Thyroid gland (tissue), 4 donors: ENCODE results near the gene RAP1GAP.

ENCODE experiments used
- POLR2A ChIP-seq, 2 donors: fragments of 450-650 bp; IDR thresholded peaks; one replicate each; pipeline ENCODE4 v1.6.1; 2017; ENCODE audit warnings: antibody characterized with exemption in 2 of 2, mild to moderate bottlenecking in 2 of 2, moderate library complexity in 1 of 2
- TF ChIP-seq, protein P1 (sequence below), 6 experiments: fragments of 200-600 bp in 3 of 6; fragments of 450-650 bp in 3 of 6; sonication (generic) in 3 of 6; IDR thresholded peaks; one replicate each; pipeline ENCODE4 v1.5.1; 2016 to 2019; ENCODE audit warnings: antibody characterized with exemption in 6 of 6, mild to moderate bottlenecking in 2 of 6, inconsistent platforms in 1 of 6, moderate library complexity in 1 of 6

DNA sequence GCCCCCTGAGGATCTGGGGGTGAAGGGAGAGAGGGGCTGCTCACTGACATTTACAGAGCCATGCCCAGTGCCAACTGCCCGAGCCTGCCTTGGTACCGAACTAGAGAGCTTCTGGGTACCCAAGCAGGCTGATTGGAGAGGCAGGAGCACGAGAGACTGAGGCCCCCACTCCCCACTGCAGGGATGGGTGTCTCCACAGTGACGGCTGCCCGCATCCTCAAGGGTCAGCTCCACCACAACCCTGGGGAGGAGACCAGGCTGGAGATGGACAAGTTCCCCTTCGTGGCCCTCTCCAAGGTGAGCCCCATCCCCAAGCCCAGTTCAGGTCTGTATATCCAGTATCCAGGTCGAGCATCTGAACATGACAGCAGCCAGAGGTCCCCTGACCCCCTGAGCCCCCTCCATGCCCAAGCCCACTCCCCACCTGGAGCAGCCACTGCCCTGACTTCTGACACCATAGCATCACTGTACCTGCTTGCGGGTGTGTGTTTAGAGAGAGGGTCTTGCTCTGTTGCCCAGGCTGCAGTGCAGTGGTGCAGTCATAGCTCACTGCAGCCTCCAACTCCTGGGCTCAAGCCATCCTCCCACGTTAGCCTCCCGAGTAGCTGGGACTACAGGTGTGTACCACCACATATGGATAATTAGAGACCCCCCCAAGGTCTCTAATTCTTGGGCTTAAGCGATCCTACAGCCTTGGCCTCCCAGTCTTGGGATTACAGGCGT, 108.1 kb downstream of the RAP1GAP start:
- TF ChIP-seq, protein P1, sequence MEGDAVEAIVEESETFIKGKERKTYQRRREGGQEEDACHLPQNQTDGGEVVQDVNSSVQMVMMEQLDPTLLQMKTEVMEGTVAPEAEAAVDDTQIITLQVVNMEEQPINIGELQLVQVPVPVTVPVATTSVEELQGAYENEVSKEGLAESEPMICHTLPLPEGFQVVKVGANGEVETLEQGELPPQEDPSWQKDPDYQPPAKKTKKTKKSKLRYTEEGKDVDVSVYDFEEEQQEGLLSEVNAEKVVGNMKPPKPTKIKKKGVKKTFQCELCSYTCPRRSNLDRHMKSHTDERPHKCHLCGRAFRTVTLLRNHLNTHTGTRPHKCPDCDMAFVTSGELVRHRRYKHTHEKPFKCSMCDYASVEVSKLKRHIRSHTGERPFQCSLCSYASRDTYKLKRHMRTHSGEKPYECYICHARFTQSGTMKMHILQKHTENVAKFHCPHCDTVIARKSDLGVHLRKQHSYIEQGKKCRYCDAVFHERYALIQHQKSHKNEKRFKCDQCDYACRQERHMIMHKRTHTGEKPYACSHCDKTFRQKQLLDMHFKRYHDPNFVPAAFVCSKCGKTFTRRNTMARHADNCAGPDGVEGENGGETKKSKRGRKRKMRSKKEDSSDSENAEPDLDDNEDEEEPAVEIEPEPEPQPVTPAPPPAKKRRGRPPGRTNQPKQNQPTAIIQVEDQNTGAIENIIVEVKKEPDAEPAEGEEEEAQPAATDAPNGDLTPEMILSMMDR (IDR thresholded peaks at IDR 0.05) = no peak
- no peak for TF ChIP-seq POLR2A (IDR thresholded peaks at IDR 0.05)
